MCF 10A (cell line): ENCODE data around the gene TRDMT1. TPM values are rescaled to one million over a fixed set of nuclear protein-coding genes. Genes with fewer than 3 reads are reported as not detected.

ENCODE experiments used
- BruUV-seq: library from RNA; stranded (reverse); fragments of 400-500 nt; replicated peaks from 2 replicates; lab custom pipeline; 2021; lab: Mats Ljungman, UMichigan
- CTCF ChIA-PET: fragments of 300-600 bp; sonication (Branson Sonifier 250); formaldehyde crosslinking; extraction: SDS; loops from one replicate; lab custom pipeline; 2021; ENCODE audit warnings: antibody characterized with exemption, inconsistent platforms; lab: Yijun Ruan, JAX
- POLR2A ChIA-PET: fragments of 300-600, 350-650 bp; sonication (Branson Sonifier 250); formaldehyde crosslinking; extraction: SDS; loops from one replicate; lab custom pipeline; 2020; ENCODE audit warnings: antibody characterized with exemption, inconsistent platforms; lab: Yijun Ruan, JAX
- DNase-seq: peaks from one replicate; pipeline ENCODE4 v3.0.0-alpha.2; 2018; ENCODE audit not compliant: unreplicated experiment
- H3K27ac Mint-ChIP-seq: one replicate; pipeline ENCODE4 v1.8.0; 2022; ENCODE audit warnings: mild to moderate bottlenecking, low read depth, mixed read lengths; ENCODE audit not compliant: unreplicated experiment
- H3K27me3 Mint-ChIP-seq: one replicate; pipeline ENCODE4 v1.8.0; 2022; ENCODE audit warnings: mixed read lengths; ENCODE audit not compliant: insufficient read depth, unreplicated experiment
- H3K36me3 Mint-ChIP-seq: one replicate; pipeline ENCODE4 v1.8.0; 2022; ENCODE audit warnings: mild to moderate bottlenecking, moderate library complexity, mixed read lengths; ENCODE audit not compliant: insufficient read depth, unreplicated experiment
- H3K4me1 Mint-ChIP-seq: one replicate; pipeline ENCODE4 v1.8.0; 2022; ENCODE audit warnings: mixed read lengths; ENCODE audit not compliant: insufficient read depth, unreplicated experiment
- H3K4me3 Mint-ChIP-seq: one replicate; pipeline ENCODE4 v1.8.0; 2022; ENCODE audit warnings: mild to moderate bottlenecking, moderate library complexity, mixed read lengths; ENCODE audit not compliant: unreplicated experiment
- H3K9me3 Mint-ChIP-seq: one replicate; pipeline ENCODE4 v1.8.0; 2022; ENCODE audit warnings: mixed read lengths; ENCODE audit not compliant: unreplicated experiment
- intact Hi-C: fragments of 100-400 bp; cut with micrococcal nuclease; formaldehyde crosslinking; loops from 2 replicates; pipeline ENCODE4 v1.14.1; 2022
- total RNA-seq: library from RNA; stranded (reverse); gene quantifications from 2 replicates; pipeline ENCODE4 v1.2.3, GENCODE V29; 2022
- TF ChIP-seq, protein P1 (sequence below): fragments of 200-600 bp; IDR thresholded peaks from one replicate; pipeline ENCODE4 v1.8.0; 2022; ENCODE audit warnings: antibody characterized with exemption, mild to moderate bottlenecking; ENCODE audit not compliant: unreplicated experiment

The TRDMT1 gene
- total RNA-seq, 1 experiment from 2014 or later, result 8.7 TPM

DNA sequence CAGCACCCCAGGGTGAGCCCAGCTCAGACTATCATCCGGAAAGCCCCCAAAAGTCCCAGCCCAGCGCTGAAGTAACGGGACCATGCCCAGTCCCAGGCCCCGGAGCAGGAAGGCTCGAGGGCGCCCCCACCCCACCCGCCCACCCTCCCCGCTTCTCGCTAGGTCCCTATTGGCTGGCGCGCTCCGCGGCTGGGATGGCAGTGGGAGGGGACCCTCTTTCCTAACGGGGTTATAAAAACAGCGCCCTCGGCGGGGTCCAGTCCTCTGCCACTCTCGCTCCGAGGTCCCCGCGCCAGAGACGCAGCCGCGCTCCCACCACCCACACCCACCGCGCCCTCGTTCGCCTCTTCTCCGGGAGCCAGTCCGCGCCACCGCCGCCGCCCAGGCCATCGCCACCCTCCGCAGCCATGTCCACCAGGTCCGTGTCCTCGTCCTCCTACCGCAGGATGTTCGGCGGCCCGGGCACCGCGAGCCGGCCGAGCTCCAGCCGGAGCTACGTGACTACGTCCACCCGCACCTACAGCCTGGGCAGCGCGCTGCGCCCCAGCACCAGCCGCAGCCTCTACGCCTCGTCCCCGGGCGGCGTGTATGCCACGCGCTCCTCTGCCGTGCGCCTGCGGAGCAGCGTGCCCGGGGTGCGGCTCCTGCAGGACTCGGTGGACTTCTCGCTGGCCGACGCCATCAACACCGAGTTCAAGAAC, 27.7 kb upstream of the TRDMT1 start:
- POLR2A ChIA-PET, result interaction anchor here (0.7 to 6.0 kb wide), 17 partner anchors 10 to 414 kb away, joined by 3 to 126 read pairs (median 5); partner anchors contain the start of genes RSU1 and TRDMT1
- peak; percentile 84 for DNase-seq
- H3K27me3 Mint-ChIP-seq, result no peaks in the 10 kb centered on the region
- CTCF ChIA-PET, result interaction anchor here (0.6 to 2.6 kb wide), 16 partner anchors 8 to 402 kb away, joined by 3 to 23 read pairs (median 4); partner anchors contain the start of gene TRDMT1
- intact Hi-C loops, result loop anchor here (2.0 to 5.0 kb wide), 2 partner anchors 166 to 337 kb away; no protein-coding TSS in a partner anchor
- peaks cover 51% of the 10 kb centered on the region for H3K36me3 Mint-ChIP-seq
- H3K4me1 Mint-ChIP-seq, result peaks cover 18% of the 10 kb centered on the region
- H3K4me3 Mint-ChIP-seq, result peak overlapping the region; percentile 76
- H3K27ac Mint-ChIP-seq, result peak overlapping the region; percentile 95
- BruUV-seq, result TSS peak; percentile 47
- no peaks in the 10 kb centered on the region for H3K9me3 Mint-ChIP-seq
- TF ChIP-seq, protein P1, sequence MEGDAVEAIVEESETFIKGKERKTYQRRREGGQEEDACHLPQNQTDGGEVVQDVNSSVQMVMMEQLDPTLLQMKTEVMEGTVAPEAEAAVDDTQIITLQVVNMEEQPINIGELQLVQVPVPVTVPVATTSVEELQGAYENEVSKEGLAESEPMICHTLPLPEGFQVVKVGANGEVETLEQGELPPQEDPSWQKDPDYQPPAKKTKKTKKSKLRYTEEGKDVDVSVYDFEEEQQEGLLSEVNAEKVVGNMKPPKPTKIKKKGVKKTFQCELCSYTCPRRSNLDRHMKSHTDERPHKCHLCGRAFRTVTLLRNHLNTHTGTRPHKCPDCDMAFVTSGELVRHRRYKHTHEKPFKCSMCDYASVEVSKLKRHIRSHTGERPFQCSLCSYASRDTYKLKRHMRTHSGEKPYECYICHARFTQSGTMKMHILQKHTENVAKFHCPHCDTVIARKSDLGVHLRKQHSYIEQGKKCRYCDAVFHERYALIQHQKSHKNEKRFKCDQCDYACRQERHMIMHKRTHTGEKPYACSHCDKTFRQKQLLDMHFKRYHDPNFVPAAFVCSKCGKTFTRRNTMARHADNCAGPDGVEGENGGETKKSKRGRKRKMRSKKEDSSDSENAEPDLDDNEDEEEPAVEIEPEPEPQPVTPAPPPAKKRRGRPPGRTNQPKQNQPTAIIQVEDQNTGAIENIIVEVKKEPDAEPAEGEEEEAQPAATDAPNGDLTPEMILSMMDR, result no peak

DNA sequence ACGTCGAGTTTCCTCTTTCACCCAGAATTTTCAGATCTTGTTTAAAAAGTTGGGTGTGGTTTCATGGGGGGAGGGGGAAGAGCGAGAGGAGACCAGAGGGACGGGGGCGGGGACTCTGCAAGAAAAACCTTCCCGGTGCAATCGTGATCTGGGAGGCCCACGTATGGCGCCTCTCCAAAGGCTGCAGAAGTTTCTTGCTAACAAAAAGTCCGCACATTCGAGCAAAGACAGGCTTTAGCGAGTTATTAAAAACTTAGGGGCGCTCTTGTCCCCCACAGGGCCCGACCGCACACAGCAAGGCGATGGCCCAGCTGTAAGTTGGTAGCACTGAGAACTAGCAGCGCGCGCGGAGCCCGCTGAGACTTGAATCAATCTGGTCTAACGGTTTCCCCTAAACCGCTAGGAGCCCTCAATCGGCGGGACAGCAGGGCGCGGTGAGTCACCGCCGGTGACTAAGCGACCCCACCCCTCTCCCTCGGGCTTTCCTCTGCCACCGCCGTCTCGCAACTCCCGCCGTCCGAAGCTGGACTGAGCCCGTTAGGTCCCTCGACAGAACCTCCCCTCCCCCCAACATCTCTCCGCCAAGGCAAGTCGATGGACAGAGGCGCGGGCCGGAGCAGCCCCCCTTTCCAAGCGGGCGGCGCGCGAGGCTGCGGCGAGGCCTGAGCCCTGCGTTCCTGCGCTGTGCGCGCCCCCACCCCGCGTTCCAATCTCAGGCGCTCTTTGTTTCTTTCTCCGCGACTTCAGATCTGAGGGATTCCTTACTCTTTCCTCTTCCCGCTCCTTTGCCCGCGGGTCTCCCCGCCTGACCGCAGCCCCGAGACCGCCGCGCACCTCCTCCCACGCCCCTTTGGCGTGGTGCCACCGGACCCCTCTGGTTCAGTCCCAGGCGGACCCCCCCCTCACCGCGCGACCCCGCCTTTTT, 26.9 kb upstream of the TRDMT1 start, which contains the start of gene VIM:
Gene VIM (plus strand): TSS at position 151 of the 925 bp plus-strand sequence. CDS start 1,182 bp downstream, outside the sequence.
- CTCF ChIA-PET, result interaction anchor here (0.6 to 2.6 kb wide), 7 partner anchors 13 to 1211 kb away, joined by 3 to 23 read pairs (median 4); partner anchors contain the start of gene TRDMT1
- Mint-ChIP-seq H3K4me3 (peak within 1 kb of the TSS; percentile 76), H3K36me3 (peaks cover 43% of the 10 kb centered on the region), H3K4me1 (peaks cover 18% of the 10 kb centered on the region), H3K27ac (peak within 1 kb of the TSS; percentile 95), H3K9me3 (no peaks in the 10 kb centered on the region), H3K27me3 (no peaks in the 10 kb centered on the region)
- POLR2A ChIA-PET, result interaction anchor here (0.7 to 6.0 kb wide), 9 partner anchors 9 to 411 kb away, joined by 3 to 126 read pairs (median 5); partner anchors contain the start of genes RSU1 and TRDMT1
- DNase-seq, result peak; percentile 97
- BruUV-seq, result no TSS peak
- TF ChIP-seq, protein P1, result no peak
- intact Hi-C loops, result loop anchor here (1.0 to 5.0 kb wide), 5 partner anchors 12 to 336 kb away; partner anchors contain the start of gene TRDMT1

DNA sequence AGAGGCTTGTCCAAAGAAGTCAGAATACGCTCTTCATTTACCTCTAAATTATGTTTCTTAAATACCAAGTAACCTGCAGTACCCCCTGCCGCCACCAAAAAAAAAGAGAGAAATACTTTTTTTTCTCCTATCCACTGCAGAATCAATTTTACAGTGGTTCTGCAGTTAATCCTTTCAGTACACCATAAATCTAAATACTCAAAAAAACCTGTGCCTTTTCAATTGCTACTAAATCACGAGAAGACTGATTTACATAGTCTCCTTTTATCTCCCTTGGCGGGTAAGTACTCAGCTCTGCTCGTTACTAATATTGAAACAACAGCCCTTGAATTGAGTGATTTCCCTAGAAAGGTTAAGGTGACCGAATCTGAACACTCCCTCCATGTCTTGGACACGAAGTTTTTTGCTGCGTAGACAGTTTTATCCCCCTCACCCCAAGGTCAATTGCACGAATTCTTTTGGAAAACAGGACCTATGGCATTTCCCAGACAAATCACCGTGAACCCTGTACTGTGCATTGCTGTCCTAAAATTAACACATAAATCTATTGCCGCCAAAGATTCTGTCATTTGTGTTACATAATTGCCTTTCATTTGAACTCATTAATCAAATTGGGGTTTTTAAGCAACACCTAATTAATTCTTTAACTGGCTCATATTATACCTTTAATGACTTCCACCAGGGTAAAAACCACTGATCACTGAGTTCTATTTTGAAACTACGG, 26.1 kb upstream of the TRDMT1 start:
- Mint-ChIP-seq H3K27me3 (no peaks in the 10 kb centered on the region), H3K4me3 (peak overlapping the region; percentile 76), H3K27ac (peak overlapping the region; percentile 95), H3K4me1 (peaks cover 18% of the 10 kb centered on the region), H3K36me3 (peaks cover 35% of the 10 kb centered on the region), H3K9me3 (no peaks in the 10 kb centered on the region)
- POLR2A ChIA-PET, result interaction anchor here (0.9 to 6.0 kb wide), 4 partner anchors 9 to 410 kb away, joined by 3 to 126 read pairs (median 36); partner anchors contain the start of genes RSU1 and TRDMT1
- intact Hi-C loops, result loop anchor here (1.0 to 5.0 kb wide), 5 partner anchors 11 to 335 kb away; partner anchors contain the start of gene TRDMT1
- CTCF ChIA-PET, result interaction anchor here (0.7 to 1.4 kb wide), 3 partner anchors 10 to 239 kb away, joined by 3 to 4 read pairs (median 4); no protein-coding TSS in a partner anchor
- DNase-seq, result peak; percentile 38
- TSS peak; percentile 60 for BruUV-seq
- TF ChIP-seq, protein P1, result peak; percentile 35
